Measurements from ENCODE around the gene INTS7.

INTS7 gene

DNA sequence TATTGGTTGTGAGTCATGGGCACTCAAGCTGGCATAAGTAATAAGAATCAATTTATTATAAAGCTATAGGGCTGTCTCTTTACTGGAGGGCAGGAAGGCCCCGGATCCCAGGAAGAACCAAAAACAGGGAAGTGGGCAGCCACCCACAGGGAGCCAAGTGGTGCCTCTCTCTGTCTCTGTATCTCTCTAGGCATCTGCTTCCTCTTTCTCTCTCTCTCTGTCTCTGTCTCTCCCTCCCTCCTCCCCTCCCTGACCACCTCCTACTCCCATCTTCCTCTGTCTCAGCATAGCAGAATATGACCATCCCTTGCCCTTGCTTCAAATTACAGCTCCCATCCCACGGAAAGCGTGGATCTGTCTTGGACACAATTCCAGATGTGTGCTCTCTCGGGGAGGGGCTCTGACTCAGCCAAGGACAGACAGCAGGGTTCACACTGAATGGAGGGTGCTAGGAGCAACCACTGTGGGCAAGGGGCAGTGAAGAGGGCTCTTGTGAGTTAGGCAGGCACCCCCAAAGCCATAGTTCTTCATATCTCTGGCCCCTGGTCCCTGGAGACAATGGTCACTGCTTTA lies 124.4 kb downstream of the INTS7 start:
- TF ChIP-seq, protein P1, sequence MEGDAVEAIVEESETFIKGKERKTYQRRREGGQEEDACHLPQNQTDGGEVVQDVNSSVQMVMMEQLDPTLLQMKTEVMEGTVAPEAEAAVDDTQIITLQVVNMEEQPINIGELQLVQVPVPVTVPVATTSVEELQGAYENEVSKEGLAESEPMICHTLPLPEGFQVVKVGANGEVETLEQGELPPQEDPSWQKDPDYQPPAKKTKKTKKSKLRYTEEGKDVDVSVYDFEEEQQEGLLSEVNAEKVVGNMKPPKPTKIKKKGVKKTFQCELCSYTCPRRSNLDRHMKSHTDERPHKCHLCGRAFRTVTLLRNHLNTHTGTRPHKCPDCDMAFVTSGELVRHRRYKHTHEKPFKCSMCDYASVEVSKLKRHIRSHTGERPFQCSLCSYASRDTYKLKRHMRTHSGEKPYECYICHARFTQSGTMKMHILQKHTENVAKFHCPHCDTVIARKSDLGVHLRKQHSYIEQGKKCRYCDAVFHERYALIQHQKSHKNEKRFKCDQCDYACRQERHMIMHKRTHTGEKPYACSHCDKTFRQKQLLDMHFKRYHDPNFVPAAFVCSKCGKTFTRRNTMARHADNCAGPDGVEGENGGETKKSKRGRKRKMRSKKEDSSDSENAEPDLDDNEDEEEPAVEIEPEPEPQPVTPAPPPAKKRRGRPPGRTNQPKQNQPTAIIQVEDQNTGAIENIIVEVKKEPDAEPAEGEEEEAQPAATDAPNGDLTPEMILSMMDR (conservative IDR thresholded peaks at IDR 0.05; ENCODE audit: control insufficient read depth, insufficient read depth, low read depth, low read length), result no peak
- no peak overlapping the region for H3K4me3 ChIP-seq (ENCODE audit: control insufficient read depth, low read depth, low read length)
- DNase-seq (ENCODE audit: low read depth), result peak; percentile 63

DNA sequence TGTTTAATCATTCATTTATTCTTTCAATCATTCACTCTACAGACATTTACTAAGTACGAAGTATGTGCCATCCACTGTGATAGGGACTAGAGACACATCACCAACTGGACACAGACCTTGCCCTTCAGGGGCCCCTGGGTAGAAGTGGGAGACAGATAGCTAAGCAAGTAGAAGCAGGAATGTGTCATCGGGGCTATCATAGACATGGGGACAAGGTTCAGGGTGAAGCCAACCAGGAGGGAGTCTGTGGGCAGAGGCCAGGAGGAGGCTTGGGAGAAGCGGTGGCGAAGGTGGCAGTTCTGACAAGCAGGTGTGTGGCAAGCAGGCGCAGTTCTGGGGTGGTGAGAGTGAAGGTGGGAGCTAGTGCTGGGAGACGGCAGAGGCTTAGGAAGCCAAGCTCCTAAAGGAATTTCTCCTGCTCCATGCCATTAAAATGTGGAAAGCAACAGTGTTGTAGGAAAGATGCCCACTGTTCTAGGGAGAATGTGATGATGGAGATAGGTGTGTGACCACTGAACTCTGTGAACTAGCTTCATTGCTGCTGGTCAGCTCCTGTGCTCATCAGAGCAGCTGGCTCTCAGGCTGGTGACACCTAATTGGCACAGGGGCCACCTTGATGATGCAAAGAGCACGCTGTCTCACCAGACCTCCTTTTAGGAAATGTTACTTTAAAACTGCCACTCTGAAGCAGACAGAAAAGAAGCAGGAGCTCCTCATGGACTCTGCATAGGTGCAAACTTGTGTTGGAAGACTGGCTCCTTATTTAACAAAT lies 125.1 kb downstream of the INTS7 start:
- H3K4me3 ChIP-seq (ENCODE audit: control insufficient read depth, low read depth, low read length), result no peak overlapping the region
- TF ChIP-seq, protein P1 (conservative IDR thresholded peaks at IDR 0.05; ENCODE audit: control insufficient read depth, insufficient read depth, low read depth, low read length), result no peak
- no peak for DNase-seq (ENCODE audit: low read depth)

DNA sequence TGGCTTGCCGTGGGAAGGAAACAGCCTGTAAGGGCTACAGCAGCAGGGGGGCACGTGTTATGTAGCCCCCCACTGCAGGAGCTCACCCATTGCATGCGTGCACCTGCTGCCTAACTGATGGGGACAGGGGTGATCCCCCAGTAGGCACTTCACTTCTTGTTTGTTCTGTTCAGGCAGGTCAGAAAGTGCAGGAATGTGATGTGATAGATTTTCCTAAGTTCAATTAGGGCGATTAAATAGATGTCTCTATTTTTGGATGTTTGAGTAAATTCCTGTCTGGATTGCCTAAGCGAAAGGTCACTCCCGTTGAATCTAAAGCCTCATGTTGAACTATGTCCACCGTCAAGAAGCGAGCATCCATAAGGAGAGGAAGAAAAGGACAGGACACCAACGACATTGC lies 126.0 kb downstream of the INTS7 start:
- DNase-seq (ENCODE audit: low read depth), result no peak
- no peak overlapping the region for H3K4me3 ChIP-seq (ENCODE audit: control insufficient read depth, low read depth, low read length)
- TF ChIP-seq, protein P1 (conservative IDR thresholded peaks at IDR 0.05; ENCODE audit: control insufficient read depth, insufficient read depth, low read depth, low read length), result no peak

DNA sequence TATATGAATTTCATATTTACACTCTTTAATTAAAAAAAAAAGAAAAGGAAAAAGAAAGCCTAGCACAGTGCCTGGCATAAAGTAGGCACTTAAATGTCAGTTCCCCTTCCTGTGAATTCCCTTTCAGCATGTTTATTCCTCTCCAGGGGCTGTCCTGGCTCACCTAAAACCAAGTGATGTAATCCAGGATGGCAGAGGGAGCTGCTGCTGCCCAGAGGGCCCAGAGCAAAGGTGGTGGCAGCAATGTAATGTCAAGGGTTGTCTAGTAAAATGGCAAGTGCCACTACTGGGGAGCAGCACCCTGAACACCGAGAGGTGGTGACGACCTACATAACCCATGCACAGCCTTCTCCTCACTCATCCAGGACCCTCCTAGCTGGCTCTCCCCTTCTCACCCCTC lies 126.4 kb downstream of the INTS7 start:
- TF ChIP-seq, protein P1 (conservative IDR thresholded peaks at IDR 0.05; ENCODE audit: control insufficient read depth, insufficient read depth, low read depth, low read length), result no peak
- no peak for DNase-seq (ENCODE audit: low read depth)

DNA sequence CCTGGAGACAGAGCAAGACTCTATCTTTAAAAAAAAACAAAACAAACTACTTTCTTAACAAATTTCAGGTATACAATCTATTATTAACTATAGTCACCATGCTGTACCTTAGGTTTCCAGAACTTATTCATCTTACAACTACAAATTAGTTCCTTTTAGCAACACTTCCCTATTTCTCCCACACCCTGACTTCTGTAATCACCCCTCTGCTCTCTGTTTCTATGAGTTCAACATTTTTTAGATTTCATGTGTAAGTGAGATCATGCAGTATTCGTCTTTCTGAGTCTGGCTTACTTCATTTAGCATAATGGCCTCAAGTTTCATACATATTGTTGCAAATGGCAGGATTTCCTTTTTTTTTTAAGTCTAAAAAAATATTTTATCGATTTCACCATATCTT lies 126.9 kb downstream of the INTS7 start:
- no peak overlapping the region for H3K4me3 ChIP-seq (ENCODE audit: control insufficient read depth, low read depth, low read length)
- TF ChIP-seq, protein P1 (conservative IDR thresholded peaks at IDR 0.05; ENCODE audit: control insufficient read depth, insufficient read depth, low read depth, low read length), result no peak
- no peak for DNase-seq (ENCODE audit: low read depth)

More for the DNA sequence above, 126.4 kb downstream of the INTS7 start:
- no peak overlapping the region for H3K4me3 ChIP-seq (ENCODE audit: control insufficient read depth, low read depth, low read length)

DNA sequence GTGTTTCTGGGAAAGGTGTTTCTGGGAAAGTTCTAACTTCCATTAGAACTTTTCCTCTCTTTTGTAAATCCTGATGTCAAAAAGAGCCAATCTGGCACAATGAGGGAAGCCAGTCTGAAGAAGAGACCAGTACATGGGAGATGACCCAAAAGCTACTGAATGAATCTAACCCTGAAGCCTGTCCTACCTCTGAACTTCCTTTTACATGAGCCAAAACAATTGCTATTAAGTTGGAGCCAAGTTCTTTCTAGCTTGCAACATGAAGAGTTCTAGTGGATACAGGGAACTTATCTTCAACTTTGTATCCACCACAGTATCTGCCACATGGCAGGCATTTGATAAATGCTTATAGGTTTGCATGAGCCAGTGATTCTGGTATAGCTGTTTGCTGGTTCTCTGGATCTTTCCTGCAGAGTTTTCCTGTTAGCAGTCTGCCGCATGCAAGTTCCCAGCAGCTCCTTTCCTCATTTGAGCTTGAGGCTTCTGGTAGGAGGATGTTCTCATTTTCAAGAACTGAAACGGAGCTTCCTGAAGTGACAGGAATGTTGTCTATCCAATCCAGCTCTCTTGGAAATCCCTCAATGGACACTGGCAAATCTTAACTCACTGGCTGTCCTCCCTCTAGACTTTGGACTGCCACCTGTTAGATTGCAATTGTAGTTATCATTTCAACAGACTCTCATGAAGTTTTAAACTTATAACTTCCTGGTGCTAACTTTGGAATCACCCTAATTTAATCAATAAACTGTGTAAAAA lies 131.7 kb downstream of the INTS7 start:
- DNase-seq (ENCODE audit: low read depth), result no peak
- TF ChIP-seq, protein P1 (conservative IDR thresholded peaks at IDR 0.05; ENCODE audit: control insufficient read depth, insufficient read depth, low read depth, low read length), result no peak
- no peak overlapping the region for H3K4me3 ChIP-seq (ENCODE audit: control insufficient read depth, low read depth, low read length)

Measured in fibroblast of mammary gland (primary cell).